UCSD-AML1 (cell line): Measurements from ENCODE around the gene DOCK2.
"Not testable (repeated sequence)": the region's sequence is repeated elsewhere in the genome, so short reads cannot be mapped to it uniquely, and the experiment has no call there.

Experiments
- DNase-seq: peaks from one replicate; lab custom pipeline; 2025; ENCODE audit not compliant: unreplicated experiment; lab: John Stamatoyannopoulos, UW

The DOCK2 gene

DNA sequence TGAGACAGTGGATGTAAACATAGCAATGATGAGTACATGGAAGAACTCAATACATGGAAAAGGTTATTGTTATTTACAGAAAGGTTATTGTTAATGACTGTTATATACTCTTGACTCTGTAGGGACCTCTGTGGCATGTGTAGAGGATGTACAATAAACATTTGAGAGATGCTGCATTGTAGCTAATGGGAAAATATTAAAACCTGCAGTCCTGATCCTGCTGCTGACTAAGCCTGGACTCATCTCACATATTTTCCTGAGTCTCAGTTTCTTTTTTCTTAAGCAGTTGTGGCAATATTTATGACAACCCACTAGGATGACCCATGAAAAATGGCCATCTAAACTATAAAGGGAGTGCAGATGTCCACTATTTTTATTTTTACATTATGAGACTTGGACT, 75.4 kb downstream of the DOCK2 start:
- no peak for DNase-seq

DNA sequence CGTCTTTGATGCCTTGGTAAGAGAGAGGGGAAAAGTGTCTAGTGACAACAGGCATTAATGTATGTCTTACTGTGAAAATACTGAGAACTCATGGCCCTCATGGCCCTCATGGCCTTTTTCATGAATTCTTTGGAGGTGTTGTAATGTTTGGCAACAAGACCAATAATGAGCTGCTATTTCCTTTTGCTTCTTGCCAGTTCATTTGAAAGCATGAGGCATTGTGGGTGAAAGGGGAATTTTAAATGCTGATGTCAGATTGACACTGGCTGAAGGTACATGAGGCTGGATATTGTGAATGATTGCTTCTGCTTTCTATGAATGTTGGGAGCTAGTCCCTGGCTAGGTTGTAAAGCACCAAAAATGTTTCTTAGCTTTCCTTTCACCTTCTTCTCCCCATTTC, 79.2 kb downstream of the DOCK2 start:
- DNase-seq = no peak

DNA sequence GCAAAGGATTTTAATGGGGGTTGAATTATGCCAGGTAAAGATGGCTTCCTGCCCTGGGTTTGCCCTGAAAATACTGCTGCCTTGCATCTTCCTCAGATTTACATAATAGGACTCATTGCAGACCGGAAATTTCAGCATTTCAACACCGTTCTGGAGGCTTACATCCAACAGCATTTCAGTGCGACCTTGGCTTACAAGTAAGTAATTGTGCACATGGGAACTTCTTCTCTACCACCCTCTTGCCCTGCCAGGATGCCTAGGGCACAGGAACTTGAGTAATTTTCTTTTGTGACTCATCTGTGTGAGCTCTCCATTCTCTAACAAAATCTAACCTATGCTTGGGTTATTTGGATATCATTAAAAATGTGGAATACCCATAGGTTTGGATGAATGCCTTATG, 80.2 kb downstream of the DOCK2 start:
- no peak for DNase-seq

DNA sequence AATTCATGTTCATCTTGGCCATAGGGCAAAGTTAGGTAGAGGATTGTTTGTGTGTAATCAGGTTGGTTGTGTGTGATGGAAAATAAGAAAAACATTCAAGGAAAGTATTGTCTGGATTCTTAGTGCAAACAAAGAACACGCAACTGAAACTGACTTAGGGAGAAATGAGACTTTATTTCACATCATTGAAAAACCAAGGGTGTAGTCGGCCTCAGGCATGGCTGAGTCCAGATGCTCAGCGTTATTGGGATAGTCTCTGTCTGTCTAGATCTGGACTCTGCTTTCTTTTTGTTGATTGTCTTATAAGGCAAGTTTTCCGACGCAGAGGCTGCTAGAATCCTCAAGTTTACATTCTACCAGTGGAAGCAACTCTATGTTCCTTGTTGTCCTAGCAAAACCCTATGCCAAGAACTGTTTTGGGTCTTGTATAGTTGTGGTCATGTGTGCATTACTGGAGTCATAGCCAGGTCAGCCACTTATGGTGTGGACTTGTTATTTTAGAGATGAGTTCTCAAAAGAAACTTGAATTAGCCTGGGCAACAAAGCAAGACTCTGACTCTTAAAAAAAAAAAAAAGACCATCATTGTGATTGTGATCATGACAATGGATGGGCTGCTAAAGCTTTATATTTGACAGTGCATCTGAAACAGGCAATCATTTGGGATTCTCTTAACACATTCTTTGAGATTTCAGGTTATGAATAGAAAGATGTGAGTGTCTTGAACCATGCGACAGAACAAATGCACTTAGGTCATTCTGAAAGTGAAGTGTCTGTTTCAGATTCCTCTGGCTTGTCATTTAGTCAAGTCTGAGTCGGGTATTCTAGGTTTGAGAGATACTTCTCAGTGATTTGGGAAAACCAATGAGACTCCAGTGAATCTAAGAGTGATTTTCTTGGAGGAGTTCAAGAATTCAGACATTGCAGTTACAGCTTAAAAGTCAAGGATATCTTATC, 82.6 kb downstream of the DOCK2 start:
- no peak for DNase-seq

DNA sequence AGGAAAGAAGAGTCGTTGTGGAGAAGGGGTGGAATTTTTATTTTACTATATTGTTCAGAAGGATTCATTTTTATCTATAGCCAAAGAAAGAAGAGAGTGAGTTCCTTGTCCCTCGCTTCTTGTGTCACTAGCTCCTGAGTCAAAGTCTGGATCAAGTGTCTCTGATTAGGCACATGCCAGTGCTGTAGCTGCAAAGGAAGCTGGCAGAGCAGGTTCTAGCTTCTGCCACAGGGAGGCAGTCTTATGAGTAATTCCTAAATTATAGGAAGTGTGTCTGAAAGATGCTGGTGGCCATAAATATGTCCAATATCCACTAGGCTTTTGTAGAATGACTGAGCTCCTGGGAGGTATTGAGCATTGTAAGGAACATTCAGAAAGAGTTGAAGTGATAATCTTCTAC, 84.7 kb downstream of the DOCK2 start:
- DNase-seq = no peak

DNA sequence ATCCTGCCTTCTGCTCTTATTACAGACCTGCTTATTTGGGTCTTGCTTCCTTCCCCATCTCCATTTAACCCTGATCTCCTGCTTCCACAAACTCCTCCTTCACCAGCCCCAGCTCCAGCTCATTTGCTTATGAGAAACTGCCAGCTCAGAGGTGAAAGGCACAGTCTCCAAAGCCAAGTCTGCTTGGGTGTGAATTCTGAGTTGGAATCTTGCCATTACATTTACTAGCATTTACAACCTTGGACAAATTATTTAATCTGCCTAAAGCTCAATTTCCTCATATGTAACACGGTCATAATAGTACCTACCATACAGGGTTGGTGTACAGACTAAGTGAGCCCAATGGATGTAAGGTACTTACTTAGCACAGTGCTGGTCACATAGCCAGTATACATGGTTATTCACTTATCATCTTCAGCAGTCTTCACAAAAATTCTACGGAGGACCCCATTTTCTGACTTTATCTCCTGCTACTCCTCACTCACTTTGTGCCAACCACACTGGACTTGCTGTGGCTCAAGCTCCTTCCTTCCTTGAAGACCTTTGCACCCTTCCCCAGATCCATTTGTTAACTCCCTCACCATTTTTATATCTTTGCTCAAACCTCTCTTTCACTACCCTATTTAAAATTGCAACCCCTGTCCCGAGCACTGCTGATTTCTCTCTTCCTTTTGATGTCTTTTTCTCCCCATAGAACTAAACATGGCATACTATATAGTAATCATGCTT, 86.2 kb downstream of the DOCK2 start:
- DNase-seq = no peak

DNA sequence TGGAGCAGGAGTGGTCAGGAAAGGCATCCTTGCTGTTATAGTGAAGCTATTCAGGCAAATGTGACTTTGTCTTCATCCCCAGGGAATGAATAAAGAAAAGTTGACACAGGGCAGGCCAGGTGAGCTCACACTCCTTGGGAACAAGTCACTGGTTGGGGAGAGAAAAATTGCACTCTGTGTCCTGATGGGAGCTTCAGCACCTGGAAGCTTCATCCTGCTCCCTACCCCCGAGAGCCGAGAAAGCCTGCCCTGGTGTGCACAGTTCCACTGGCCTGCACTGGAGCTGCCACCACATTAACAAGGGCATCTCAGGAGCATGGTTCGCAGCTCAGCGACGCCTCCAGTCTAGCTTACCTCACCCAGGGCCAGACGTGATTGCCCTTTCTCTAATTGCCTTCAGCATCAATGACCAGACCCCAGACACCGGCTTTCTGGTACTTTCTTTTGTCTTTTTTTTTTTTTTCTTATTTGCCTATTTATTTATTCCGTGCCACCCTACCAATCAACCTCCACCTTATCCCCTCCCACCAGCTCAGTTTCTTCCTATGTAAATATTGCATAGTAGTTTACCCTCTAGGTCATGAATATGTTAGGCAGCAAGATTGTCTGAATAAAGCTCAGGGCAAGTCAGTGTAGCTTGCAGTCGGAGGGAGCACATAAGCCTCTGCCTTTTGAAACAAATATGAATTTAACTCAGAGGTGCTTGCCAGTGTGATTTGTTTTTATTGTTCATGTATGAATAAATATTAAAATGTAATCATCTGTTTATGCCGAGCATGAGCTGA, 87.4 kb downstream of the DOCK2 start:
- DNase-seq = no peak

DNA sequence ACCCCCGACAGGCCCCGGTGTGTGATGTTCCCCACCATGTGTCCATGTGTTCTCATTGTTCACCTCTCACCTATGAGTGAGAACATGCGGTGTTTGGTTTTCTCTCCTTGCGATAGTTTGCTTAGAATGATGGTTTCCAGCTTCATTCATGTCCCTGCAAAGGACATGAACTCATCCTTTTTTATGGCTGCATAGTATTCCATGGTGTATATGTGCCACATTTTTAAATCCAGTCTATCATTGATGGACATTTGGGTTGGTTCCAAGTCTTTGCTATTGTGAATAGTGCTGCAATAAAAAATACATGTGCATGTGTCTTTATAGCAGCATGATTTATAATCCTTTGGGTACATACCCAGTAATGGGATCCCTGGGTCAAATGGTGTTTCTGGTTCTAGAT, 88.6 kb downstream of the DOCK2 start:
- DNase-seq = not testable (repeated sequence)

DNA sequence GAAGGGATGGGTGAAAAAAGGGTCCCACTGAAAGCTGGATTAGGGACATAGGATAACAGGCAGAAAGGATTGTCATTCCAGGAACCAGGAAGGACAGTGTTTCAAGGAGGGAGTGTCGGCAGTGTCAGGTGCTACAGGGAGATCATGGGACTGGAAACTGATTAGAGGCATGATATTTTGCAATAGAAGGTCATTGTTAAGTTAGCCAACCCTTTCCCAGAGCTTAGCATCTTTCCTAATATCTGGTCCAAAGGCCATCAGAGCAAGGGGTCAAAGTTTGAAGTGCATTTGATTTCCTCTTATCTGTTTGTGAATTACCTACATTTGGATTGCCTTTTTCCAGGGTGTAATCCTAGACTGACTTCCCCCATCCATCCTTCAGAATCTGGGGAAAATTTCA, 91.3 kb downstream of the DOCK2 start:
- DNase-seq = no peak

DNA sequence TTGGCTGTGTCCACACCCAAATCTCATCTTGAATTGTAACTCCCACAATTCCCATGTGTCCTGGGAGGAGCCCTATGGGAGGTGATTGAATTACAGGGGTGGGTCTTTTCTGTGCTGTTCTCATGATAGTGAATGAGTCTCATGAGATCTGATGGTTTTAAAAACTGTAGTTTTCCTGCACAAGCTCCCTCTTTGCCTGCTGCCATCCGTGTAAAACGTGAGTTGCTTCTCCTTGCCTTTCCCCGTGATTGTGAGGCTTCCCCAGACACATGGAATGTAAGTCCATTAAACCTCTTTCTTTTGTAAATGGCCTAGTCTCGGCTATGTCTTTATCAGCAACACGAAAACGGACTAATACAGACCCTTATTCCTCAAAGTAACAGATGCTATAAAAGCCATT, 94.1 kb downstream of the DOCK2 start:
- no peak for DNase-seq

DNA sequence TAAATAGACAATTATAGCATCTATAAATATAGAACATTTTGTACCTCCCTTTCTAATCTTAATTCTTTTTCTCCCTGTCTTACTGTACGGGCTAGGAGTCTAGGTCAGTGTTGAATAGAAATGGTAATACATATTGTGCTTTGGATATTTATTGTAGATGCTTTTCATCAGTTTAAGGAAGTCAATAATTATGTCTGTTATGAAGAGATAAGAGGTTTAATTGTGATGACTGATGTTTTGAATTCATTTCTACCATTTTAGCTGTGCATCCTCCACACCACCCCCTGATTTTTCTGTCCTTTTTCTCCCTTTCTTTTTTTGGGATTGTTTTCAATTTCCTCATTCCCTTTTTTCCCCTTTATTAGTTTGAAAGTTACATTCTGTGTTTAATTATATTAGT, 95.8 kb downstream of the DOCK2 start:
- no peak for DNase-seq

DNA sequence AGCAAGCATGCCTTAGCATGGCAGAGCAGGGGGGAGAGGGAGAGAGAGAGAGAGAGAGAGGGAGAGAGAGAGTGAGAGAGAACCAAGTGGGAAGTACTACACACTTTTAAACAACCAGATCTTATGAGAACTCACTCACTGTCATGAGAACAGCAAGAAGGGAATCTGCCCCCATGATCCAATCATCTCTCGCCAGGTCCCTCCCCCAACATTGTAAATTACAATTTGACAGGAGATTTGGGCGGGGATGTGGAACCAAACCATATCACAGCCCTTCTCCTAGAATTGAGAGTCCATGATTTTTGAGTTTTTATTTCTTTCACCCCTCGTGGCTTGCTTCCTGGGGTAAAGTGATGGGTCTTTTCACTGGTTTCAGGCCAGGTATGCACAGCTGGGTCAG, 98.8 kb downstream of the DOCK2 start:
- no peak for DNase-seq

DNA sequence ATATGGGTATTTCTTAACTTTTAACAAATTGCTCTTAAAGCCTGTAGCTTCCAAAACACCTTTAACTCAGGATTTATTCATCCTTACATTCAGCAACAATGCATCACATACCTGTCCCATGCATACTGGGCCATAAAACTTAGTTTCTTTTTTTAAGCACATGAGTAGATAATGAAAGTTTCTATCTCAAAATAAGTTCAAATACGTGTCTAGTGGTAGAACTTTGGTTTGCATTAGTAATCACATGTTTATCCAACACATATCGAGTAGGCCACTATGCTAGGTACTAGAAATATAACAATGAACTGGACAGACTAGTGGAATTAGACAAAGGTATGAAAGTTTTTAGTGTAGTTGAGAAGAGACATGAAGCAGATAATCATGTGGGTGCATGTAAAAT, 99.6 kb downstream of the DOCK2 start:
- no peak for DNase-seq

DNA sequence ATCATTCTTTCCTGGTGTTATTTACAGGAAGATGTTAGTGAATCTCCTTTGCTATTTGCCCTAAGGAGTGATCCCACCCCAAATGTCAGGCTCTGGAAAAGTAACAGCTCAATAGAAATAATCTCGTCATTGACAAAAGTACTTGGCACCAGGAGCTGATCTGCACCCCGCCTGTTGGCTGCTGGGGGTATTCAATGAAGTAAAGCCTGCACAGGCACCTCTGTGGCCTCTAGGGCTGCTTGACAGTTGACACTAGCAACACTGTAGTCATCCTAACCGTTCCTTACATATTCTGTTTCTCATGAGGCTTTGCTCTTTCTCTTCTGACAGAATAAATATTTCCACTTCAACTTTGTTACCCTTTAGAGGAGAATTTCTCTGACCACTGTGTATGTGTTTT, 103.4 kb downstream of the DOCK2 start:
- no peak for DNase-seq

DNA sequence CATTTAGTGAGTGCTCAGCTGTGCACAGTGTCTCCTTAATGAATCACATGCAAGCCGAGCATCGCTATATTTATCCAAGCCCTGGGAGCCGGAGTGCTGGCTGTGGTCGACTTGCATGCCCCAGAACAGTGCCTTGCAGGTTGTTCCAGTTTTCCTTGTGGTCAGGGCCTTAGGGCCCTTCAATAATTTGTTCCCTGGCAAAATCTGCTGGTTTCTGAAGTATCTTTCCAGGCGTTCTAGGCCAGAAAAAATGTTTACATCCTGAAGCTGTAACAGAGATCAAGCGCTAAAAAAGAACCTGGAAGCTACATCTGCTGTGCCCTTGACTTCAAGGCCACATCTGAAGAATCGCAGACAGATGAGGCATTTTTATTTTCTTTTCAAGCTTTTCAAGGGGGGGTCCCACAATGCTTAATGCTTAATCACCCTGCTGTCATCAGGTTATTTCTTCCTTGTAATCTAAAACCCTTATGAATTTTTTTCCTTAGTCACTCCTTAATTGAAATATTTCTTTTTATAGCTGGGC, 105.8 kb downstream of the DOCK2 start:
- no peak for DNase-seq

DNA sequence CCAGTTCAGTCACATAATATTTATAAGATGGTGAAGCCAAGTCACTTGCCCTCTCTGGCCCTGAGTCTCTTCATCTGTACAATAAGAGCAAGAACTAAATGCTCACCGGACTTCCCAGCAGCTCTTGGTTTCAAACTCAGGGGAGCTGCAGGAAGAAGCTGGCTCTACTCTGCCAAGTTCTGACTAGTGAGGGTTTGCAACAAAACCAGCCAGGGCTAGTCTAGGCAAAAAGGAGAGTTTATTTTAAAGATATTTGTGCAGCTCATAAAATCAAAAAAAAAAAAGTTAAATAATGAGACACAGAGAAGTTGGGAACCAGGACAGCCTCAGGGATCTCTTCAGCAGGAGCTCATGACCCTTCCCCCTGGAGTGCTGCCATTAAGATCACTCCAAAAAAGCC, 107.3 kb downstream of the DOCK2 start:
- DNase-seq = no peak

DNA sequence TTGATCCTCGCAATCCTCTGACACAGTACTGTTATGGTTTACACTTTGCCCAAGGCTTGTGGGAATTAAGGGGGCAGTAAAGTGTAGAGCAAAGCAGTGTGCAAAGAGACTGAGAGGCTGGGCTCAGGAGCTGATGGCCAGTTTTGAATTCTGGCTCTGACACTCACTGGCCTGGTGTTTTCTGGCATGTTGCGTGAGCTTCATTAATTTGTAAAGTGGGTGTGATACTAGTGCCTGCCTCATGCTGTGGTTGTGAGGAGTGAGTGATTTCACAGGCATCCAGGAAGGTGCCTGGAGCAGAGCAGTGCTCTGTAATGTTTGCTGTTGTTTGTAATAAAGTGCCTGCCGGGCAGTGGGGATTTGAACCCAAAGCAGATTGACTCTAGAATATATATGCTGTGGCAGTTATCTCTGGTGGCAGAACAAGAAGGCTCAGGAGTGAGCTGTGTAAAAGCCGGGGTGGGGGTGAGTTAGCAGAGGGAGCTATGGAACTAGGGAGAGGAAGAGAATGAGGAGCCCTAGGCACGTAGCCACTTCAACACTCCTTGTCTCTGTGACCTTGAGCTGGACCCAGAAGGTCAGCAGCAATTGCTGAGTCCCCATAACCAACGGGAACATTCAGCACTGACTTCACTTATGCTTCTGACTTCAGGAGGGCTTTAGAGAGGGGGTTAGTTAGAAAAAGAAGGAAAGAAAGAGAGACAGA, 108.5 kb downstream of the DOCK2 start:
- DNase-seq = no peak

DNA sequence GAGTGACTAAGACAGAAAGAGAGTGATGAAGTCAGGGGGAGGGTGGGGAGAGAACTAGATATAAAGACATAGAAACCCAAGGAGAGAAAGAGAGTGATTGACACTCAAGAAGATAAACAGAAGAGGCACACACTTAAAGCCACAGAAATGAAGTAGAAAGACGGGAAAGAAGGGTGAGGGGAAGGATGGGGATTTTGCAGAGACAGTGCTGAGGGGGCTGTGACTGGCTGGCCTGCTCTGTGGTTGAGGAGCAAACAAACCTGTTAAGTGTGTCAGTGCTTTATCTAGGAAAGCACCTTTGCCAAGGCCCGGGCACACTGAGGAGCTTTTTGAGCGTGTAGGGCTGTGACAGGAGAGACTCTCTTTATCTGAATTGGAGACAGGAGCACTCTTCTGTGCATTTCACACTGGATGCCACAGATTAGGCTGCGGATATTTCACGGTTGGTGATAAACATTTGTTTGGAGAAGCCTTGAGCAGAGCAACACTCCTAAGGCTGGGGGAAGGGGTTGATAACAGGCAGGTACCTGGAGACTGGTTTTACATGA, 109.1 kb downstream of the DOCK2 start:
- no peak for DNase-seq

DNA sequence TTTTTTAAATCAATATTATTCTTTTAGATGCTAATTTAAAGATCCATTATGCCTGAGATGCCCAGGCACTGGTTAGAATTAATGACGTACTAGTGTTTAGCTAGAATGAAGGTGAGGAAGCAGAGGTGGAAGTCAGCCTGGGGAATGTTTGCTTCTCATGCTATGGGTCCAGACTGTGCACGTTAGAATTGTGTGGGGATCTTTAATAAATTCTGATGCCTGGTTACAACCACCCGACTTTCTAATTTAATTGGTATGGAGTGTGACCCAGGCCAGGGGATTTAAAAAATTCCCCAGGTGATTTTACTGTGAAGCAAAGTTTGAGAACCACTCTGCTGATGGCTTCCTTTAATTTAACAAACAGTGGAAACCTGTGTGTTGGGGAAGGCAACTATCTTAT, 111.1 kb downstream of the DOCK2 start:
- DNase-seq = no peak

DNA sequence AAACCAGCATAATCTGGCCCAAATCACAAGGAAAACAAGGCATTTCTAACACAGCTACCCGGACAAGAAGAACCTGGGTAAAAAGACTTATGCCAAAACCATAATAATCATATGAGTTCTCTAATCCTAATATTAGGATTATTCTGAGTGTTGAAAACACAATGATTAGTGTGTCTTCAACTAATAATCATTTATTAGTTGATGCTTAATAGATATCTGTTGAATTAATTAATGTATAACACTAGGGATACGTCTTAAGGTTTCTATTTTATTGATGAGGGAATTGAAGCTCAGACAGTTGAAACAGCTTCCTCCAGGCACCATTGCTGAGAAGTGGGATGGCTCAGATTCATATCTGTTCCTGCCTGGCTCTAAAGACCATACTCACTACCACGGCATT, 112.2 kb downstream of the DOCK2 start:
- DNase-seq = no peak
